Ascending aorta (tissue), 2 donors: ENCODE measurements around the gene HIVEP1. TPM values are rescaled to one million over a fixed set of nuclear protein-coding genes. Genes with fewer than 3 reads are reported as not detected.

Experiments
- DNase-seq, 2 donors: peaks; one replicate each; pipeline ENCODE4 v3.0.0-alpha.2; 2019; ENCODE audit warnings: low spot score in 2 of 2
- H3K27ac ChIP-seq, 2 donors: fragments of 200-600 bp; sonication (generic); one replicate each; pipeline ENCODE4 v1.5.1; 2016 to 2017; ENCODE audit warnings: mild to moderate bottlenecking in 1 of 2
- H3K27me3 ChIP-seq: fragments of 200-600 bp; sonication (generic); one replicate; pipeline ENCODE4 v1.5.1; 2017
- H3K36me3 ChIP-seq, 2 donors: fragments of 200-600 bp; sonication (generic); one replicate each; pipeline ENCODE4 v1.5.1; 2016
- H3K4me1 ChIP-seq, 2 donors: fragments of 200-600 bp; sonication (generic); one replicate each; pipeline ENCODE4 v1.5.1; 2016 to 2017; ENCODE audit warnings: mild to moderate bottlenecking in 1 of 2
- H3K4me3 ChIP-seq, 2 donors: fragments of 200-600 bp; sonication (generic); one replicate each; pipeline ENCODE4 v1.5.1; 2016 to 2017; ENCODE audit warnings: mild to moderate bottlenecking in 1 of 2
- H3K9me3 ChIP-seq, 2 donors: fragments of 200-600 bp; sonication (generic); one replicate each; pipeline ENCODE4 v1.5.1; 2016
- intact Hi-C: fragments of 100-400 bp; cut with DNase I; formaldehyde crosslinking; loops from one replicate; pipeline ENCODE4 v1.15.1; 2023
- total RNA-seq: library from RNA; depleted of rRNA; stranded (reverse); fragments of >200 nt; gene quantifications from one replicate; pipeline ENCODE4 v1.1.0, GENCODE V29; 2016
- TF ChIP-seq, protein P1 (sequence below), 3 experiments: fragments of 200-600 bp in 2 of 3; fragments of 450-650 bp in 1 of 3; sonication (generic) in 2 of 3; IDR thresholded peaks; one replicate each; pipeline ENCODE4 v1.5.1; 2016 to 2019; ENCODE audit warnings: antibody characterized with exemption in 3 of 3, mild to moderate bottlenecking in 1 of 3, moderate library complexity in 1 of 3

HIVEP1 gene
- total RNA-seq, 1 donor from 2014 or later, result 31.7 TPM

DNA sequence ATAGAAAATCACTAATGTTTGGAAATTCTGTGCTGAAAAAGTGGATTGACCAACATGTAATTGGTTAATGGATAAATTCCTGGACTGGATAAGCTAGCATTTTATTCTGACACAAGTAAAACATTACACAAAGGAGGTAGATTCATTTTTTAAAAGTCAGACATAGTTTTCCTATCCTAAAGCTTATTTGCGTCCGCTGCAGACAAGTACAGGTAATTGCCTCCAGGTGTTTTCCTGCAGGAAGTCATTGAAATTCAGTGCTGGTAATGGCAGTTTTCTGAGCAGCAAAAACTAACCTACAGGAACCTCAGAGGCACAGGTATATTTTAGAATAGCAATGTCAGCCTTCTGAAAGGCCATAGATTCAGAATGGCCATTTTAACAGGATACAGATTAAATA, 20.0 kb upstream of the HIVEP1 start:
- no peak for DNase-seq
- Histone ChIP-seq H3K27me3 (no peaks in the 10 kb centered on the region), H3K9me3 (no peaks in the 10 kb centered on the region), H3K36me3 (no peaks in the 10 kb centered on the region), H3K27ac (no peak overlapping the region), H3K4me3 (no peak overlapping the region), H3K4me1 (no peaks in the 10 kb centered on the region)
- intact Hi-C loops, result no loop called here
- TF ChIP-seq, protein P1, sequence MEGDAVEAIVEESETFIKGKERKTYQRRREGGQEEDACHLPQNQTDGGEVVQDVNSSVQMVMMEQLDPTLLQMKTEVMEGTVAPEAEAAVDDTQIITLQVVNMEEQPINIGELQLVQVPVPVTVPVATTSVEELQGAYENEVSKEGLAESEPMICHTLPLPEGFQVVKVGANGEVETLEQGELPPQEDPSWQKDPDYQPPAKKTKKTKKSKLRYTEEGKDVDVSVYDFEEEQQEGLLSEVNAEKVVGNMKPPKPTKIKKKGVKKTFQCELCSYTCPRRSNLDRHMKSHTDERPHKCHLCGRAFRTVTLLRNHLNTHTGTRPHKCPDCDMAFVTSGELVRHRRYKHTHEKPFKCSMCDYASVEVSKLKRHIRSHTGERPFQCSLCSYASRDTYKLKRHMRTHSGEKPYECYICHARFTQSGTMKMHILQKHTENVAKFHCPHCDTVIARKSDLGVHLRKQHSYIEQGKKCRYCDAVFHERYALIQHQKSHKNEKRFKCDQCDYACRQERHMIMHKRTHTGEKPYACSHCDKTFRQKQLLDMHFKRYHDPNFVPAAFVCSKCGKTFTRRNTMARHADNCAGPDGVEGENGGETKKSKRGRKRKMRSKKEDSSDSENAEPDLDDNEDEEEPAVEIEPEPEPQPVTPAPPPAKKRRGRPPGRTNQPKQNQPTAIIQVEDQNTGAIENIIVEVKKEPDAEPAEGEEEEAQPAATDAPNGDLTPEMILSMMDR (IDR thresholded peaks at IDR 0.05), result no peak

DNA sequence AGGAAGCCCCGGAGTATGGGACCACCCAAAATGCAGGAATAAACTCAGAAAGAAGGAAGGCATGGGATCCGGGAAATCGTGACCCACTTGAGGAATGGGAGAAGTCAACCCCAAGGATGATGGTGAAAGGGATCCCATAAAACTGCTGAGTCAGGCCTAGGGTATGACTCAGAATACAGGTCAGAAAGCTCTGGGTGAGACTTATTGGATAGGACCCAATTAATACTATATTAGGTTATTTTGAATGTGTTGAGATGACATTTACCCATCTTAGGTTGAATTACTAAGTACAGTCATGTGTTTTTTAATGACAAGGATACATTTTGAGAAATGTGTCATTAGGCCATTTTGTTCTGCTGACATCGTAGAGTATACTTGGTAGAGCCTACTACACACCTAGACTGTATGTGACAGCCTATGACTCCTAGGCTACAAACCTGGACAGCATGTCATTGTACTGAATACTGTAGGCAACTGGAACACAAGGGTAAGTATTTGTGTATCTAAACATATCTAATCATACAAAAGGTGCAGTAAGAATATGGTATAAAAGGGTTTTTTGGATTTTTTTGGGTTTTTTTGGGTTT, 17.1 kb upstream of the HIVEP1 start:
- intact Hi-C loops, result no loop called here
- no peaks in the 10 kb centered on the region for H3K9me3 ChIP-seq
- no peak overlapping the region for H3K4me3 ChIP-seq
- TF ChIP-seq, protein P1 (IDR thresholded peaks at IDR 0.05), result no peak
- no peaks in the 10 kb centered on the region for H3K4me1 ChIP-seq
- DNase-seq, result no peak
- H3K36me3 ChIP-seq, result no peaks in the 10 kb centered on the region
- H3K27ac ChIP-seq, result no peak overlapping the region
- no peaks in the 10 kb centered on the region for H3K27me3 ChIP-seq

DNA sequence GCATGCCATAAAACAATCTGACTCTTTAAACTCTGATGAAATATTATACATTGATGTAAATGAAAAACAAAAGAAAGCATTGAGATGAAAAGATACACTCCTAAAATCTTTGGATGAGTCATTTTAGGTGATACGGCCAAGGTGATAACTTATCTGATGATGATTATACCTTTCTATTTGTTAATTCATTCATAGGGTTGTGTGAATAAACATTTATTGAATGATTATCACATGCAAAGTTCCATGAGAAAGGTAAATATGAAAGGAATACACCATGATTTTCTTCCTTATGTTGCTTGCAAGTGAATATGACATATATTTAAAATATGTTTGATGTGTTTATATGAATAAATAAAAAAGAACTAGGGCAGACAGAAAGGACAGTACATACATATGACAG, 15.4 kb upstream of the HIVEP1 start:
- Histone ChIP-seq H3K36me3 (no peaks in the 10 kb centered on the region), H3K4me1 (no peaks in the 10 kb centered on the region), H3K27ac (no peak overlapping the region), H3K4me3 (no peak overlapping the region), H3K27me3 (no peaks in the 10 kb centered on the region), H3K9me3 (no peaks in the 10 kb centered on the region)
- intact Hi-C loops, result no loop called here
- TF ChIP-seq, protein P1 (IDR thresholded peaks at IDR 0.05), result no peak
- DNase-seq, result no peak

DNA sequence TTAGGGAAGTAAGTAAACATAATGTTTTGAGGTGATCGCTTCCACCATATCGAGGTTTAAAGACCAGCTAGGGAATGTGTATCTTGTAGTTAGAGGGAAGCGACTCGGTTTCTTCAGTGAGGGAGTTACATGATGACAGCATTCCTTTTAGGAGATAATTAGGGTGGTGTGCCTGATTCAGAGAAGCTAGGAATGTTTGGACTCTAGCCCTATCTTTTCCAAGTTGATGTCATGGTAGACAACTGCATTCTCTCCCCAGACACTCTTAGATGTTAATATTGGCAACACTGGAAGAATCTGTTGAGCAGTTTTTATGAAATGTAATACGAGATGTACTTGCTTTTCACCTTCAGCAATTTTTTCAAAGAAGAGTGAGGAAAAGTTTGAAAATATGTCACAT, 12.9 kb upstream of the HIVEP1 start:
- DNase-seq, result no peak
- intact Hi-C loops, result no loop called here
- H3K27ac ChIP-seq, result no peak overlapping the region
- no peaks in the 10 kb centered on the region for H3K27me3 ChIP-seq
- TF ChIP-seq, protein P1 (IDR thresholded peaks at IDR 0.05), result no peak
- no peaks in the 10 kb centered on the region for H3K9me3 ChIP-seq
- H3K36me3 ChIP-seq, result no peaks in the 10 kb centered on the region
- H3K4me3 ChIP-seq, result no peak overlapping the region
- no peaks in the 10 kb centered on the region for H3K4me1 ChIP-seq

DNA sequence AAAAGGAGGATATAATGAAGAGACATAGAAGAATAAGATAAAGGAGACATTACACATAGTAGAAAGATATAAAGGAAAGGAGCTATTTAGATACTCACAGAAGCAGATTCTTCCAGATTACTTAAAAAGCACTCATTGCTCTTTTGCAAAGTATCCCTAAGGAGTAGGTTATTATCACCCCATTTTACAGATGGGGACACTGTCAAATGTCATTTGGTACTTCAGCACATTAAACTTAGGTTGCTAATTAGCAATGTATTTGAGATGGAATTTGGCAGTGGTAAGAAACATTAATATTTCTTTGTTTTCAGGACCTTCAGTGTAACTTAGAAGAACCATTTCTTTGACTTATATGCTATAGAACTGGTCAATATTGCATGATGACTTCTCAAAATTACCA, 11.9 kb upstream of the HIVEP1 start:
- H3K9me3 ChIP-seq, result no peaks in the 10 kb centered on the region
- no peaks in the 10 kb centered on the region for H3K4me1 ChIP-seq
- H3K4me3 ChIP-seq, result no peak overlapping the region
- DNase-seq, result no peak
- no peaks in the 10 kb centered on the region for H3K36me3 ChIP-seq
- H3K27me3 ChIP-seq, result no peaks in the 10 kb centered on the region
- intact Hi-C loops, result no loop called here
- H3K27ac ChIP-seq, result no peak overlapping the region
- TF ChIP-seq, protein P1 (IDR thresholded peaks at IDR 0.05), result no peak
